Myocyte (in vitro differentiated cells): ENCODE data around the gene MGAT5. TPM values are rescaled to one million over a fixed set of nuclear protein-coding genes. Genes with fewer than 3 reads are reported as not detected.

Source experiments
- DNase-seq: peaks from one replicate; pipeline ENCODE4 v3.0.0-alpha.2; 2012; ENCODE audit warnings: low read depth
- total RNA-seq: library from RNA; depleted of rRNA; stranded (reverse); fragments of >200 nt; gene quantifications from 2 replicates; pipeline ENCODE4 v1.2.3, GENCODE V29; 2014

Gene MGAT5
- total RNA-seq, 1 donor from 2014 or later, result 20.0 TPM

GRCh38 chr2:134327367-134327766, 73.5 kb downstream of the MGAT5 start:
- no peak for DNase-seq

GRCh38 chr2:134331081-134331480, 77.2 kb downstream of the MGAT5 start:
- no peak for DNase-seq

GRCh38 chr2:134333646-134334189, 79.8 kb downstream of the MGAT5 start:
- DNase-seq, result peak; percentile 24

GRCh38 chr2:134334542-134335353, 80.9 kb downstream of the MGAT5 start:
- DNase-seq, result no peak

- no peak for DNase-seq
These were observed 81.7 kb downstream of the MGAT5 start for GRCh38 chr2:134335601-134336000.

GRCh38 chr2:134336352-134336751, 82.5 kb downstream of the MGAT5 start:
- DNase-seq, result no peak

GRCh38 chr2:134336921-134337320, 83.0 kb downstream of the MGAT5 start:
- no peak for DNase-seq

- DNase-seq, result no peak
These were observed 83.8 kb downstream of the MGAT5 start for GRCh38 chr2:134337631-134338030.

GRCh38 chr2:134338208-134338607, 84.3 kb downstream of the MGAT5 start:
- DNase-seq, result no peak

GRCh38 chr2:134341476-134341875, 87.6 kb downstream of the MGAT5 start:
- DNase-seq, result no peak

GRCh38 chr2:134344954-134345697, 91.3 kb downstream of the MGAT5 start:
- no peak for DNase-seq

- no peak for DNase-seq
These were observed 92.3 kb downstream of the MGAT5 start for GRCh38 chr2:134346141-134346540.

- DNase-seq, result no peak
These were observed 93.9 kb downstream of the MGAT5 start for GRCh38 chr2:134347756-134348155.

GRCh38 chr2:134348239-134348638, 94.4 kb downstream of the MGAT5 start:
- DNase-seq, result peak; percentile 29

GRCh38 chr2:134348760-134349159, 94.9 kb downstream of the MGAT5 start:
- no peak for DNase-seq

- no peak for DNase-seq
These were observed 97.1 kb downstream of the MGAT5 start for GRCh38 chr2:134351016-134351415.

- DNase-seq, result no peak
These were observed 98.0 kb downstream of the MGAT5 start for GRCh38 chr2:134351899-134352298.

- DNase-seq, result no peak
These were observed 99.0 kb downstream of the MGAT5 start for GRCh38 chr2:134352844-134353243.

- DNase-seq, result no peak
These were observed 100.7 kb downstream of the MGAT5 start for GRCh38 chr2:134354611-134355010.

- no peak for DNase-seq
These were observed 103.9 kb downstream of the MGAT5 start for GRCh38 chr2:134357814-134358213.

- DNase-seq, result peak; percentile 19
These were observed 105.7 kb downstream of the MGAT5 start for GRCh38 chr2:134359367-134360081.
